Testis (tissue), 3 donors: ENCODE results near the gene ZBTB20. TPM values are rescaled to one million over a fixed set of nuclear protein-coding genes. Genes with fewer than 3 reads are reported as not detected.

Experiments
- DNase-seq: peaks from one replicate; pipeline ENCODE4 v3.0.0-alpha.2; 2019
- H3K27ac ChIP-seq, 2 donors: fragments of 200-600 bp; sonication (generic); one replicate each; pipeline ENCODE4 v1.5.1; 2019
- H3K27me3 ChIP-seq: fragments of 200-600 bp; sonication (generic); one replicate; pipeline ENCODE4 v1.5.1; 2019
- H3K36me3 ChIP-seq: fragments of 200-600 bp; sonication (generic); one replicate; pipeline ENCODE4 v1.5.1; 2017; ENCODE audit warnings: low read depth; ENCODE audit errors: missing control alignments
- H3K4me1 ChIP-seq: fragments of 200-600 bp; sonication (generic); one replicate; pipeline ENCODE4 v1.5.1; 2019
- H3K4me3 ChIP-seq, 2 donors: fragments of 200-600 bp; sonication (generic); one replicate each; pipeline ENCODE4 v1.5.1; 2017 to 2019
- H3K9me3 ChIP-seq: fragments of 200-600 bp; sonication (generic); one replicate; pipeline ENCODE4 v1.5.1; 2017
- CTCF ChIP-seq, 3 experiments: fragments of 450-650 bp in 2 of 3; fragments of 200-600 bp in 1 of 3; sonication (generic) in 1 of 3; IDR thresholded peaks; one replicate each; pipeline ENCODE4 v1.5.1; 2016 to 2019; ENCODE audit warnings: antibody characterized with exemption in 3 of 3, mild to moderate bottlenecking in 2 of 3, moderate library complexity in 1 of 3
- POLR2A ChIP-seq: fragments of 450-650 bp; IDR thresholded peaks from one replicate; pipeline ENCODE4 v1.6.1; 2017; ENCODE audit warnings: antibody characterized with exemption, mild to moderate bottlenecking, moderate library complexity
- WGBS, 2 donors: methylation state at CpG; one replicate each; pipeline ENCODE4 v1.1.5; 2018; 5-methylcytosine and 5-hydroxymethylcytosine counted together
- intact Hi-C: fragments of 100-400 bp; cut with DNase I; formaldehyde crosslinking; loops from one replicate; pipeline ENCODE4 v1.15.1; 2023; ENCODE audit warnings: low total_unique reads
- polyA plus RNA-seq: library from polyadenylated mRNA; stranded (reverse); fragments of 350-450 nt; fragmentation: Illumina TruSeq; extraction: RNeasy Lipid Tissue Mini Kit (QIAGEN cat#74804); gene quantifications from one replicate; pipeline ENCODE4 v1.2.3, GENCODE V29; 2014; ENCODE audit warnings: low read depth, low replicate concordance; ENCODE audit not compliant: insufficient read depth
- total RNA-seq, 2 donors: library from RNA; depleted of rRNA; stranded (reverse); fragments of >200 nt; gene quantifications; one replicate each; pipeline ENCODE4 v1.2.3, GENCODE V29; 2016

Gene ZBTB20
- total and polyA plus RNA-seq, 3 donors from 2014 or later = 36.8 to 179 (median 126) TPM

- intact Hi-C loops = no loop called here
- 93 to 97% methylated on average over 1 of the region's 1 CpG for WGBS, 2 donors
- no peak for TF ChIP-seq POLR2A
- no peak for TF ChIP-seq CTCF (IDR thresholded peaks at IDR 0.05)
Observed at GRCh38 chr3:115139072-115139471, 8.0 kb downstream of the ZBTB20 start.

GRCh38 chr3:115134648-115135347 is 12.3 kb downstream of the ZBTB20 start:
- no peaks in the 10 kb centered on the region for H3K36me3 ChIP-seq
- no peaks in the 10 kb centered on the region for H3K4me1 ChIP-seq
- 94 to 95% methylated on average over 5 of the region's 5 CpGs for WGBS, 2 donors
- intact Hi-C loops = no loop called here
- no peak overlapping the region for H3K4me3 ChIP-seq
- no peaks in the 10 kb centered on the region for H3K9me3 ChIP-seq
- no peaks in the 10 kb centered on the region for H3K27me3 ChIP-seq
- H3K27ac ChIP-seq = no peak overlapping the region
- no peak for DNase-seq
- TF ChIP-seq CTCF (IDR thresholded peaks at IDR 0.05) (no peak), POLR2A (no peak)

More at GRCh38 chr3:115139072-115139471, 8.0 kb downstream of the ZBTB20 start:
- Histone ChIP-seq H3K9me3 (no peaks in the 10 kb centered on the region), H3K27me3 (no peaks in the 10 kb centered on the region), H3K27ac (no peak overlapping the region), H3K4me3 (no peak overlapping the region), H3K36me3 (no peaks in the 10 kb centered on the region), H3K4me1 (peaks cover 6% of the 10 kb centered on the region)
- DNase-seq = no peak

GRCh38 chr3:115127208-115127607 is 19.9 kb downstream of the ZBTB20 start:
- no peaks in the 10 kb centered on the region for H3K27me3 ChIP-seq

GRCh38 chr3:115120597-115120996 is 26.5 kb downstream of the ZBTB20 start:
- no peaks in the 10 kb centered on the region for H3K36me3 ChIP-seq
- H3K4me3 ChIP-seq = no peak overlapping the region
- TF ChIP-seq CTCF (IDR thresholded peaks at IDR 0.05) (no peak), POLR2A (no peak)
- H3K9me3 ChIP-seq = no peaks in the 10 kb centered on the region
- H3K27ac ChIP-seq = no peak overlapping the region
- H3K4me1 ChIP-seq = no peaks in the 10 kb centered on the region
- H3K27me3 ChIP-seq = no peaks in the 10 kb centered on the region
- WGBS, 2 donors = 65 to 82% methylated on average over 1 of the region's 1 CpG
- intact Hi-C loops = no loop called here
- no peak for DNase-seq

More at GRCh38 chr3:115127208-115127607, 19.9 kb downstream of the ZBTB20 start:
- 67 to 74% methylated on average over 3 of the region's 3 CpGs for WGBS, 2 donors
- Histone ChIP-seq H3K36me3 (no peaks in the 10 kb centered on the region), H3K9me3 (no peaks in the 10 kb centered on the region), H3K4me3 (no peak overlapping the region), H3K4me1 (no peaks in the 10 kb centered on the region), H3K27ac (no peak overlapping the region)
- TF ChIP-seq CTCF (IDR thresholded peaks at IDR 0.05) (no peak), POLR2A (no peak)
- intact Hi-C loops = no loop called here
- DNase-seq = no peak

GRCh38 chr3:115113367-115113766 is 33.7 kb downstream of the ZBTB20 start:
- DNase-seq = no peak
- intact Hi-C loops = no loop called here
- H3K27ac ChIP-seq = no peak overlapping the region
- WGBS, 2 donors = 90 to 100% methylated on average over 1 of the region's 1 CpG
- H3K27me3 ChIP-seq = no peaks in the 10 kb centered on the region
- no peak for TF ChIP-seq CTCF (IDR thresholded peaks at IDR 0.05)
- H3K4me1 ChIP-seq = no peaks in the 10 kb centered on the region
- H3K36me3 ChIP-seq = no peaks in the 10 kb centered on the region
- H3K9me3 ChIP-seq = no peaks in the 10 kb centered on the region
- no peak overlapping the region for H3K4me3 ChIP-seq
